IMR-90 (cell line): Measurements from ENCODE around the gene LAMC3. TPM values are rescaled to one million over a fixed set of nuclear protein-coding genes. Genes with fewer than 3 reads are reported as not detected.

Source experiments
- ATAC-seq: fragments of 200-7000 bp; cut with Tn5 transposase; 2 replicates; pipeline ENCODE4 v1.9.1; 2020; ENCODE audit warnings: low read depth, mild to moderate bottlenecking, moderate library complexity
- BruUV-seq: library from RNA; stranded (reverse); fragments of 400-500 nt; replicated peaks from 2 replicates; lab custom pipeline; 2021; lab: Mats Ljungman, UMichigan
- CTCF ChIA-PET: fragments of 300-600 bp; formaldehyde crosslinking; extraction: SDS; loops from one replicate; lab custom pipeline; 2021; ENCODE audit warnings: antibody characterized with exemption; lab: Yijun Ruan, JAX
- POLR2A ChIA-PET: fragments of 300-600 bp; sonication (Branson Sonifier 250); formaldehyde crosslinking; loops from one replicate; lab custom pipeline; 2022; ENCODE audit warnings: antibody characterized with exemption; ENCODE audit not compliant: unreplicated experiment; lab: Charles Lee
- DNase-seq: peaks from one replicate; pipeline ENCODE4 v3.0.0; 2013
- H2AFZ ChIP-seq: replicated peaks from 2 replicates; pipeline ENCODE3; 2013; ENCODE audit warnings: low read length, mild to moderate bottlenecking; ENCODE audit not compliant: poor library complexity
- H2AK5ac ChIP-seq: 2 replicates; pipeline ENCODE4 v1.6.1; 2013; ENCODE audit warnings: low read depth, low read length, inconsistent platforms
- H2AK9ac ChIP-seq: replicated peaks from 2 replicates; pipeline ENCODE3; 2013; ENCODE audit warnings: mild to moderate bottlenecking, low read depth, low read length, moderate library complexity; ENCODE audit not compliant: poor library complexity
- H2BK120ac ChIP-seq: 2 replicates; pipeline ENCODE4 v1.6.1; 2013; ENCODE audit warnings: low read depth, low read length, inconsistent platforms
- H2BK15ac ChIP-seq: 3 replicates; pipeline ENCODE4 v1.6.1; 2013; ENCODE audit warnings: low read depth, low read length, inconsistent platforms
- H2BK20ac ChIP-seq: 2 replicates; pipeline ENCODE4 v1.6.1; 2013; ENCODE audit warnings: low read depth, mild to moderate bottlenecking, inconsistent platforms, low read length, moderate library complexity
- H2BK5ac ChIP-seq: 2 replicates; pipeline ENCODE4 v1.6.1; 2013; ENCODE audit warnings: mild to moderate bottlenecking, low read depth, low read length, inconsistent platforms; ENCODE audit not compliant: poor library complexity, severe bottlenecking
- H3K14ac ChIP-seq: replicated peaks from 2 replicates; pipeline ENCODE4 v1.6.1; 2013; ENCODE audit warnings: low read depth, low read length, inconsistent platforms
- H3K18ac ChIP-seq: 2 replicates; pipeline ENCODE4 v1.6.1; 2013; ENCODE audit warnings: low read depth, low read length, control low read depth
- H3K23ac ChIP-seq: 2 replicates; pipeline ENCODE4 v1.6.1; 2013; ENCODE audit warnings: low read depth, low read length, inconsistent platforms
- H3K27ac ChIP-seq: 2 replicates; pipeline ENCODE4 v1.5.1; 2013; ENCODE audit warnings: mild to moderate bottlenecking, control low read depth, low read length; ENCODE audit not compliant: insufficient read depth
- H3K27me3 ChIP-seq: 2 replicates; pipeline ENCODE4 v1.6.1; 2013; ENCODE audit warnings: low read length; ENCODE audit not compliant: control insufficient read depth, insufficient read depth
- H3K36me3 ChIP-seq: 2 replicates; pipeline ENCODE4 v1.6.1; 2013; ENCODE audit warnings: low read length, mixed read lengths; ENCODE audit not compliant: control insufficient read depth, insufficient read depth
- H3K4ac ChIP-seq: 2 replicates; pipeline ENCODE4 v1.6.1; 2013; ENCODE audit warnings: low read depth, low read length, inconsistent platforms
- H3K4me1 ChIP-seq: 2 replicates; pipeline ENCODE4 v1.6.1; 2013; ENCODE audit warnings: low read length, mixed read lengths; ENCODE audit not compliant: control insufficient read depth, insufficient read depth
- H3K4me2 ChIP-seq: 2 replicates; pipeline ENCODE4 v1.6.1; 2013; ENCODE audit warnings: low read depth, mild to moderate bottlenecking, control low read depth, low read length, moderate library complexity
- H3K4me3 ChIP-seq: 2 replicates; pipeline ENCODE4 v1.5.1; 2013; ENCODE audit warnings: low read depth, mild to moderate bottlenecking, control low read depth, low read length, moderate library complexity; ENCODE audit not compliant: insufficient read depth
- H3K56ac ChIP-seq: 2 replicates; pipeline ENCODE4 v1.6.1; 2013; ENCODE audit warnings: low read length, inconsistent platforms; ENCODE audit not compliant: insufficient read depth; ENCODE audit errors: extremely low read depth
- H3K79me1 ChIP-seq, 2 experiments: 2 replicates each; pipeline ENCODE4 v1.6.1; 2013; ENCODE audit warnings: low read length in 2 of 2, inconsistent platforms in 1 of 2, low read depth in 1 of 2
- H3K9ac ChIP-seq: 2 replicates; pipeline ENCODE4 v1.6.1; 2013; ENCODE audit warnings: low read depth, low read length, control low read depth
- H3K9me1 ChIP-seq: 2 replicates; pipeline ENCODE4 v1.6.1; 2013; ENCODE audit warnings: low read length, inconsistent platforms; ENCODE audit not compliant: insufficient read depth
- H3K9me3 ChIP-seq: 2 replicates; pipeline ENCODE4 v1.6.1; 2013; ENCODE audit warnings: low read length; ENCODE audit not compliant: control insufficient read depth, insufficient read depth
- H4K20me1 ChIP-seq: 2 replicates; pipeline ENCODE4 v1.6.1; 2013; ENCODE audit warnings: low read length, inconsistent platforms; ENCODE audit not compliant: insufficient read depth
- H4K5ac ChIP-seq: 2 replicates; pipeline ENCODE4 v1.6.1; 2013; ENCODE audit warnings: mild to moderate bottlenecking, low read depth, low read length, control low read depth
- H4K8ac ChIP-seq, 2 experiments: 2 replicates each; pipeline ENCODE4 v1.6.1; 2013; ENCODE audit warnings: low read depth in 2 of 2, low read length in 2 of 2, control low read depth in 1 of 2, inconsistent platforms in 1 of 2
- H4K91ac ChIP-seq: 2 replicates; pipeline ENCODE4 v1.6.1; 2013; ENCODE audit warnings: low read depth, low read length, inconsistent platforms; ENCODE audit not compliant: insufficient read depth
- BHLHE40 ChIP-seq: fragments of 150-350 bp; IDR thresholded peaks from 2 replicates; pipeline ENCODE4 v1.6.1; 2016; ENCODE audit warnings: mild to moderate bottlenecking, low read depth, low read length
- FOS ChIP-seq: fragments of 150-350 bp; IDR thresholded peaks from 2 replicates; pipeline ENCODE4 v1.6.1; 2016; ENCODE audit warnings: low read depth, low read length
- NFE2L2 ChIP-seq: fragments of 150-350 bp; IDR thresholded peaks from 2 replicates; pipeline ENCODE4 v1.6.1; 2016; ENCODE audit warnings: low read depth, mild to moderate bottlenecking, low read length
- POLR2A ChIP-seq: IDR thresholded peaks from 2 replicates; pipeline ENCODE4 v1.6.1; 2012; ENCODE audit warnings: mild to moderate bottlenecking, low read depth, low read length
- RAD21 ChIP-seq: IDR thresholded peaks from 2 replicates; pipeline ENCODE4 v1.6.1; 2012; ENCODE audit warnings: low read length, improper control_type of control experiment
- RFX5 ChIP-seq: IDR thresholded peaks from 2 replicates; pipeline ENCODE4 v1.8.0; 2012; ENCODE audit warnings: low read depth, mild to moderate bottlenecking, low read length, moderate library complexity
- WGBS, 2 experiments: methylation state at CpG; one replicate each; pipeline versions ENCODE4 v1.1.5 to v1.1.7; 2013; ENCODE audit warnings: missing lambda C conversion rate in 2 of 2; ENCODE audit not compliant: insufficient read length in 1 of 2; ENCODE audit errors: extremely low coverage in 2 of 2; 5-methylcytosine and 5-hydroxymethylcytosine counted together
- dilution Hi-C: fragments of 300-500 bp; cut with HindIII; formaldehyde crosslinking; loops from one replicate; pipeline ENCODE4 v1.14.3; 2018; ENCODE audit warnings: low sequenced_read_pairs; ENCODE audit not compliant: unreplicated experiment
- in situ Hi-C: fragments of 300-500 bp; cut with MboI; formaldehyde crosslinking; loops from 3 replicates; pipeline ENCODE4 v1.14.3; 2019; ENCODE audit warnings: low sequenced_read_pairs, inconsistent platforms, mixed read lengths
- intact Hi-C: fragments of 100-400 bp; cut with micrococcal nuclease; formaldehyde crosslinking; loops from 2 replicates; pipeline ENCODE4 v1.10.0; 2022
- polyA plus RNA-seq, 3 experiments: library from polyadenylated mRNA; depleted of rRNA; stranded (reverse); fragments of >200 nt; gene quantifications; 2 replicates each; pipeline ENCODE4 v1.2.3, GENCODE V29; 2012; ENCODE audit warnings: low replicate concordance in 1 of 3
- total RNA-seq: library from RNA; depleted of rRNA; stranded (reverse); fragments of >200 nt; gene quantifications from 2 replicates; pipeline ENCODE4 v1.2.3, GENCODE V29; 2012
- TF ChIP-seq, protein P1 (sequence below): conservative IDR thresholded peaks from 2 replicates; pipeline ENCODE4 v1.5.1; 2012; ENCODE audit warnings: mild to moderate bottlenecking, low read depth, low read length, improper control_type of control experiment
- TF ChIP-seq, protein P2 (sequence below): fragments of 150-350 bp; IDR thresholded peaks from 2 replicates; pipeline ENCODE4 v1.6.1; 2016; ENCODE audit warnings: low read depth, mild to moderate bottlenecking, low read length, moderate library complexity, borderline replicate concordance

The LAMC3 gene
- total and polyA plus RNA-seq, 2 of the 4 experiments (the other 2 are of a cell fraction) = not detected

DNA sequence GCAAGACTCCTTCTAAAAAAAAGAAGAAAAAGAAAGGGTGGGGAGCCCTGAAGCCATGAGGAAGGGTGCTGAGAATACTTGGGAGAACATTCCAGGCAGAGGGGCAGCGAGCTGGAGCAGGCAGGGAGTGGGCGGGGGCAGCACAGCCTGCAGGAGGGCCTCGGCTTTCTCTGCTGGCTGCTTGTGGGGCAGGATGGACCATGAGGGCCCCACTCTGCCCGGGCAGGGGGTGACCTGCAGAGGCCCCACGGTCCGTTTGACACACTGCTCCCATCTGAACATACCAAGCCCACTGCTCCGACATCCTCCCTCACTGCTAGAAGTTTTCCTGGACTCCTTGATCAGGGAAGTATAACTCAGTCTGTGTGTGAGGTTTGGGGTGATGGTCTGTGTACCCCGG is 104.7 kb downstream of the LAMC3 start:
- dilution Hi-C loops (no loop called here), intact Hi-C loops (no loop called here), in situ Hi-C loops (no loop called here)
- H4K5ac ChIP-seq = no peak overlapping the region
- H3K4me1 ChIP-seq = no peaks in the 10 kb centered on the region
- H4K20me1 ChIP-seq = no peaks in the 10 kb centered on the region; the same call in 1 of the 2 replicates
- no peak overlapping the region for H2BK20ac ChIP-seq
- H3K27me3 ChIP-seq = peaks cover 17% of the 10 kb centered on the region
- no peak overlapping the region for H2BK120ac ChIP-seq
- H3K79me1 ChIP-seq = no peaks in the 10 kb centered on the region
- DNase-seq (no peak), ATAC-seq (no peak)
- ChIA-PET POLR2A (no interaction called here), CTCF (no interaction called here)
- no peak overlapping the region for H3K9ac ChIP-seq
- H3K9me1 ChIP-seq = no peaks in the 10 kb centered on the region
- H3K36me3 ChIP-seq = no peaks in the 10 kb centered on the region
- no peak overlapping the region for H3K4ac ChIP-seq
- H3K18ac ChIP-seq = no peak overlapping the region
- no peak overlapping the region for H3K23ac ChIP-seq
- no peak overlapping the region for H2BK5ac ChIP-seq
- H3K9me3 ChIP-seq = no peaks in the 10 kb centered on the region
- BruUV-seq = no TSS peak
- H3K4me2 ChIP-seq = no peak overlapping the region
- no peak overlapping the region for H4K8ac ChIP-seq
- H2AK5ac ChIP-seq = no peak overlapping the region
- H2BK15ac ChIP-seq = no peak overlapping the region
- H3K4me3 ChIP-seq = no peak overlapping the region
- WGBS, 2 experiments = no CpG with 5 or more reads among the region's 8 CpGs
- TF ChIP-seq RAD21 = no peak
- TF ChIP-seq RFX5 = no peak
- no peak for TF ChIP-seq POLR2A
- TF ChIP-seq, protein P1, sequence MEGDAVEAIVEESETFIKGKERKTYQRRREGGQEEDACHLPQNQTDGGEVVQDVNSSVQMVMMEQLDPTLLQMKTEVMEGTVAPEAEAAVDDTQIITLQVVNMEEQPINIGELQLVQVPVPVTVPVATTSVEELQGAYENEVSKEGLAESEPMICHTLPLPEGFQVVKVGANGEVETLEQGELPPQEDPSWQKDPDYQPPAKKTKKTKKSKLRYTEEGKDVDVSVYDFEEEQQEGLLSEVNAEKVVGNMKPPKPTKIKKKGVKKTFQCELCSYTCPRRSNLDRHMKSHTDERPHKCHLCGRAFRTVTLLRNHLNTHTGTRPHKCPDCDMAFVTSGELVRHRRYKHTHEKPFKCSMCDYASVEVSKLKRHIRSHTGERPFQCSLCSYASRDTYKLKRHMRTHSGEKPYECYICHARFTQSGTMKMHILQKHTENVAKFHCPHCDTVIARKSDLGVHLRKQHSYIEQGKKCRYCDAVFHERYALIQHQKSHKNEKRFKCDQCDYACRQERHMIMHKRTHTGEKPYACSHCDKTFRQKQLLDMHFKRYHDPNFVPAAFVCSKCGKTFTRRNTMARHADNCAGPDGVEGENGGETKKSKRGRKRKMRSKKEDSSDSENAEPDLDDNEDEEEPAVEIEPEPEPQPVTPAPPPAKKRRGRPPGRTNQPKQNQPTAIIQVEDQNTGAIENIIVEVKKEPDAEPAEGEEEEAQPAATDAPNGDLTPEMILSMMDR = no peak
- TF ChIP-seq NFE2L2 = no peak
- no peak for TF ChIP-seq FOS
- TF ChIP-seq, protein P2, sequence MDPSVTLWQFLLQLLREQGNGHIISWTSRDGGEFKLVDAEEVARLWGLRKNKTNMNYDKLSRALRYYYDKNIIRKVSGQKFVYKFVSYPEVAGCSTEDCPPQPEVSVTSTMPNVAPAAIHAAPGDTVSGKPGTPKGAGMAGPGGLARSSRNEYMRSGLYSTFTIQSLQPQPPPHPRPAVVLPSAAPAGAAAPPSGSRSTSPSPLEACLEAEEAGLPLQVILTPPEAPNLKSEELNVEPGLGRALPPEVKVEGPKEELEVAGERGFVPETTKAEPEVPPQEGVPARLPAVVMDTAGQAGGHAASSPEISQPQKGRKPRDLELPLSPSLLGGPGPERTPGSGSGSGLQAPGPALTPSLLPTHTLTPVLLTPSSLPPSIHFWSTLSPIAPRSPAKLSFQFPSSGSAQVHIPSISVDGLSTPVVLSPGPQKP = no peak
- TF ChIP-seq BHLHE40 = no peak
- no peak overlapping the region for H2AFZ ChIP-seq
- H3K27ac ChIP-seq = no peak overlapping the region
- no peak overlapping the region for H2AK9ac ChIP-seq
- no peak overlapping the region for H4K91ac ChIP-seq
- no peak overlapping the region for H3K56ac ChIP-seq
- no peak overlapping the region for H3K14ac ChIP-seq
